ENCODE data around the gene AGO3.

AGO3 gene

DNA sequence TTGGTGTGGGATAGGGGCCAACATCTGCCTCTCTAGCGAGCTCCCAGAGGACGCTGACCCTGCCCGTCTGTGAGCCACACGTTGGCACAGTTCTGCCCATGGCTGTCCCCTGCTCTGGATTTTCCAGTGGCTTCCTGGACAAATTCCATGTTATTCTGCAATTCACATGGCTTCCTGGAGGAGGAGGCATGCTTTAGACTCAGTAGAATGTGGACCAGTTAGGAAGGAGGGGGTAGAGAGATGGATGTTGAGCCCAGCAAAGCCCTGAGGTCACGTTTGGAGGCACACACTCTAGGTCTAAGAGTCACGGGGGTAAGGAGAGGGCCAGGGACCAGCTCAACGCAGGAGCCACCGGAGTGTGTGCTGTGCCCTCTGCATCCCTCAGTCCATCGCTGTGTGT, 181.9 kb downstream of the AGO3 start:
- in situ Hi-C loops (cut with MboI; ENCODE audit: low pct_unique_long_range_greater_than_20kb, low sequenced_read_pairs, unreplicated experiment) = no loop called here
- TF ChIP-seq, protein P1, sequence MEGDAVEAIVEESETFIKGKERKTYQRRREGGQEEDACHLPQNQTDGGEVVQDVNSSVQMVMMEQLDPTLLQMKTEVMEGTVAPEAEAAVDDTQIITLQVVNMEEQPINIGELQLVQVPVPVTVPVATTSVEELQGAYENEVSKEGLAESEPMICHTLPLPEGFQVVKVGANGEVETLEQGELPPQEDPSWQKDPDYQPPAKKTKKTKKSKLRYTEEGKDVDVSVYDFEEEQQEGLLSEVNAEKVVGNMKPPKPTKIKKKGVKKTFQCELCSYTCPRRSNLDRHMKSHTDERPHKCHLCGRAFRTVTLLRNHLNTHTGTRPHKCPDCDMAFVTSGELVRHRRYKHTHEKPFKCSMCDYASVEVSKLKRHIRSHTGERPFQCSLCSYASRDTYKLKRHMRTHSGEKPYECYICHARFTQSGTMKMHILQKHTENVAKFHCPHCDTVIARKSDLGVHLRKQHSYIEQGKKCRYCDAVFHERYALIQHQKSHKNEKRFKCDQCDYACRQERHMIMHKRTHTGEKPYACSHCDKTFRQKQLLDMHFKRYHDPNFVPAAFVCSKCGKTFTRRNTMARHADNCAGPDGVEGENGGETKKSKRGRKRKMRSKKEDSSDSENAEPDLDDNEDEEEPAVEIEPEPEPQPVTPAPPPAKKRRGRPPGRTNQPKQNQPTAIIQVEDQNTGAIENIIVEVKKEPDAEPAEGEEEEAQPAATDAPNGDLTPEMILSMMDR (IDR thresholded peaks at IDR 0.05; ENCODE audit: extremely low read depth, insufficient read depth, missing control alignments) = no peak

DNA sequence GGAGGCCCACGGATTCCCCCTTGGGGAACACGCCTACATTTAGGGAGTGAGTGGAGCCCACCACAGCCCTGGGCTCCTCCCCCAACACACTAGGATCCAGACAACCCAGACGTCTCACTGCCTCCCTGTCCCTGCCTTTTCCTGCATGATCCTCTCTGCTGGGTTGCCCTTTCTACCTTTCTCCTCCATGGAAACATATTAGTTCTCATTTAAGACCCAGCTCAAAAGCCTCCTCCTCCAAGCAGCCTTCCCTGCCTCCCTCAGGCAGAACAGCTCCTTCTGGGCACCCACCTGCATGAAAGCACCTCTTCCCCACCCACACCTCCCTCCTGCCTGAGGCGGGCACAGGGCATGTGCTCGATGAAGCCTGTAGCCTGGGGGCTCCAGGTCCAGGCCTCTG, 183.5 kb downstream of the AGO3 start:
- DNase-seq (ENCODE audit: low spot score) = no peak
- TF ChIP-seq, protein P1 (IDR thresholded peaks at IDR 0.05; ENCODE audit: extremely low read depth, insufficient read depth, missing control alignments) = no peak
- in situ Hi-C loops (cut with MboI; ENCODE audit: low pct_unique_long_range_greater_than_20kb, low sequenced_read_pairs, unreplicated experiment) = no loop called here

More for the DNA sequence above, 181.9 kb downstream of the AGO3 start:
- DNase-seq (ENCODE audit: low spot score) = no peak

DNA sequence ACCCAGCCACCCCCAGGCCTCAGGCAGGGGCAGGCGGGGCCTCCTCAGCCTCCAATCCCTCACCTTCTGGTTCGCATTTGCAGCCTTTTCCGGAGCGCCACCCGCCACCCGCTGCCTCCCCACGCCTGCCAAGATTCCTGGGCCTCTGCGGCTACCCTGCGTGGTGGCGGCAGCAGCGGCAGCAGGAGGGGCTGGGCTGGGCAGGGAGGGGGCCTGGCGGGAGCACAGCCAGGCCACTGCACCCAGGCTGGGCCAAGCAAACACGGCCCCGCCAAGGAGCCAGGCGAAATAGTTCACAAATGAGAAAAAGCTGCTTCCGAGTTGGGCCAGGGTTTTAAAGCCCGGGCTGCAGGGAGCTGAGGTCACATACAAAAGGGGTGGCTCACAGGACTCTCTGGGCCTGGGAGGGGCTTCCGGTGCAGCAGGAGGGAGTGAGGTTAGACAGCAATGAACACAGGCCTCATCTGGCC, 184.3 kb downstream of the AGO3 start:
- TF ChIP-seq, protein P1 (IDR thresholded peaks at IDR 0.05; ENCODE audit: extremely low read depth, insufficient read depth, missing control alignments) = no peak
- in situ Hi-C loops (cut with MboI; ENCODE audit: low pct_unique_long_range_greater_than_20kb, low sequenced_read_pairs, unreplicated experiment) = no loop called here
- no peak for DNase-seq (ENCODE audit: low spot score)

DNA sequence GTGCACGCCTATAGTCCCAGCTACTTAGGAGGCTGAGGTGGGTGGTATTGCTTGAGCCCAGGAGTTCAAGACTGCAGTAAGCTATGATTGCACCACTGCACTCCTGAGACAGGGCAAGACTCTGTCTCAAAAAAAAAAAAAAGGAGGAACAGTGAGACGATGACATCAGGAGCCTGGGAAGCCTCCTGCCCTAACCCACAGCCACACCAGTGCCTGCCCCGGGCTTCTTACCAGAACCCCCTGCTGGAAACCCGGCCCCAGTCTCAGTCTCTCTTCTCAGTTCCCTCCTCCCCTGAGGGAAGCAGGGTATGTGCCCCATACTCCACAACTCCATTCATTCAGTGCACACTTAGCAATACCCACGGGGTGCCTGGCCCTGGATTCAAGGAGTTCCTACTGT, 185.0 kb downstream of the AGO3 start:
- TF ChIP-seq, protein P1 (IDR thresholded peaks at IDR 0.05; ENCODE audit: extremely low read depth, insufficient read depth, missing control alignments) = no peak
- in situ Hi-C loops (cut with MboI; ENCODE audit: low pct_unique_long_range_greater_than_20kb, low sequenced_read_pairs, unreplicated experiment) = no loop called here
- no peak for DNase-seq (ENCODE audit: low spot score)

DNA sequence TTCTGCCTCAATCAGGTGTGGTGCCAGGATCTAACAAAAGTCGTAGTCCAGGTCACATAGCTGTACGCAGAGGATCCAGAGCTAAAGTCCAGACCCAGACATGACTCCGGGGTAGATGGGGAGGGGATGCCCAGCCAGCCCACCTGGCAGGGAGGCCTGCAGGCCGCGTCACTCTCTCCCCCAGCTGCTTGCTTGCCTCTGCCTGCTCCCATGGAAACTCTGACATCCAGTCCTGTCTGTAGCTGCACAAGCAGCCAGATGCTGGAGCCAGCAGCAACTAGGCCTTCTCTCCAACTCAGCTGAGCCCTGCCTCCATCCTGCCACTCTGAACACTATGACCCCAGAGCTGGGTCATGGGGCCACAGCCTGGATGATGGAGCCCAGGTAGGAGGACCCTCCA, 186.0 kb downstream of the AGO3 start:
- no peak for DNase-seq (ENCODE audit: low spot score)
- in situ Hi-C loops (cut with MboI; ENCODE audit: low pct_unique_long_range_greater_than_20kb, low sequenced_read_pairs, unreplicated experiment) = no loop called here
- TF ChIP-seq, protein P1 (IDR thresholded peaks at IDR 0.05; ENCODE audit: extremely low read depth, insufficient read depth, missing control alignments) = no peak

DNA sequence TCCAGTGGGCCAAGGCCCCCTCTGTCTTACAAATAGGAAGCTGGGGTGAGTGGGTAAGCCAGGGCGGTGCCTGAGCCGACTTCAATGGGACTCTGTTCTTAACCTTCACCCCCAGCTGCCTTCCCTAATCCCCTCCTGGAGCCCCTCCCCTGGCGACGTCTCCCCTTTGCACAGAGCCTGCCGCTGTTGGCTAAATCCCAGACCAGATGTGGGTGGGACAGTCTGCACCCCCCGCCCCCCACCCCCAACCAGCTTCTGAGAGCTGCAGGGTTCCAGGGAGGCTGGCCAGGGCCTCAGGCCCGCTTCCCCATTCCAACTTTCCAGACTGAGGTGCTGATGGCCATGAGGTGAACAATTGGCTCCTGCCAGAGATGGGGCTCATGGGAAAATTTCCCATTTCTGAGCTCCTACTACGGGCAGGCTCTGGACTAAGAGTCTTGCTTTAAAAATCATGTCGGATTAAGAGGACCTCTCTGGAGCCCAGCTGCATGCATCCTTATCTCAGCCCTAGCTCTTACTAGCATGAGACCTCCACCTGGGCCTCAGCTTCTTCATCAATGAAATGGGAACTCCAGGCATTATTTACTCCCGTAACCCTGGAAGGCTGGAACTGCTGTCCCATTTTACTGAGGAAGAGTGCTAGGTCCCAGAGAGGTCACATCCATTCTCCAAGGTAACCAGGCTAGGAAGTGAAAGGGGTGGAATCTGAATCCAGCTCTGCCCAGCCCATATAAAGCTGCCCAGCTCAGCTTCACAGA, 187.7 kb downstream of the AGO3 start:
- in situ Hi-C loops (cut with MboI; ENCODE audit: low pct_unique_long_range_greater_than_20kb, low sequenced_read_pairs, unreplicated experiment) = no loop called here

More for the DNA sequence above, 187.7 kb downstream of the AGO3 start:
- TF ChIP-seq, protein P1 (IDR thresholded peaks at IDR 0.05; ENCODE audit: extremely low read depth, insufficient read depth, missing control alignments) = no peak
- DNase-seq (ENCODE audit: low spot score) = no peak
